Measurements from ENCODE around the gene ANKS1B.

ANKS1B gene

DNA sequence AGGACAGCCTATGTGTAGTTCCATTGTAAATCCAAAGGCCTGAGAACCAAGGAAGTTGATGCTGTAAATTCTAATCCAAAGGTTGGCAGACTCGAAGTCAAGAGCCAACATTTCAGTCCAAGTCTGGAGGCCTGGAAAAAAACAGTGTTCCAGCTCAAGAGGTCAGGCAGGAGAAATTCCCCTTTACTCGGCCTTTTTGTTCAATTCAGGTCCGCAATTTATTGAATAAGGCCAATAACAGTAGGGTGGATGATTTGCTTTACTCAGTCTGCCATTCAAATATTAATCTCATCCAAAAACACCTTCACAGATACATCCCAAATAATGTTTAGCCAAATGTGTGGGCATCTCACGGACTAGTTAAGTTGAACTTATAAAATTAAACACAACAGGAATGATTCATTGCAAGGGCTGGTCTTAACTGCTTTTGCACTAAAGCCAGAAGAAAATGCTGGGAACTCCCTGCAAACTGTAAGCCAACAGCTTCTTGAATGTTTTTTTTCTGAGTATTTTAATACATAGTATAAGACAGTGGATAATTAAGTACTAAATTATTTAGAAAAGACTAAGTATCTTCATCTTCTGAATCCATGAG, 534.6 kb downstream of the ANKS1B start:
- TF ChIP-seq, protein P1, sequence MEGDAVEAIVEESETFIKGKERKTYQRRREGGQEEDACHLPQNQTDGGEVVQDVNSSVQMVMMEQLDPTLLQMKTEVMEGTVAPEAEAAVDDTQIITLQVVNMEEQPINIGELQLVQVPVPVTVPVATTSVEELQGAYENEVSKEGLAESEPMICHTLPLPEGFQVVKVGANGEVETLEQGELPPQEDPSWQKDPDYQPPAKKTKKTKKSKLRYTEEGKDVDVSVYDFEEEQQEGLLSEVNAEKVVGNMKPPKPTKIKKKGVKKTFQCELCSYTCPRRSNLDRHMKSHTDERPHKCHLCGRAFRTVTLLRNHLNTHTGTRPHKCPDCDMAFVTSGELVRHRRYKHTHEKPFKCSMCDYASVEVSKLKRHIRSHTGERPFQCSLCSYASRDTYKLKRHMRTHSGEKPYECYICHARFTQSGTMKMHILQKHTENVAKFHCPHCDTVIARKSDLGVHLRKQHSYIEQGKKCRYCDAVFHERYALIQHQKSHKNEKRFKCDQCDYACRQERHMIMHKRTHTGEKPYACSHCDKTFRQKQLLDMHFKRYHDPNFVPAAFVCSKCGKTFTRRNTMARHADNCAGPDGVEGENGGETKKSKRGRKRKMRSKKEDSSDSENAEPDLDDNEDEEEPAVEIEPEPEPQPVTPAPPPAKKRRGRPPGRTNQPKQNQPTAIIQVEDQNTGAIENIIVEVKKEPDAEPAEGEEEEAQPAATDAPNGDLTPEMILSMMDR (IDR thresholded peaks at IDR 0.05; ENCODE audit: extremely low read depth, insufficient read depth, missing control alignments) = no peak
- DNase-seq (ENCODE audit: low spot score) = no peak
- in situ Hi-C loops (cut with MboI; ENCODE audit: low pct_unique_long_range_greater_than_20kb, low sequenced_read_pairs, unreplicated experiment) = no loop called here

DNA sequence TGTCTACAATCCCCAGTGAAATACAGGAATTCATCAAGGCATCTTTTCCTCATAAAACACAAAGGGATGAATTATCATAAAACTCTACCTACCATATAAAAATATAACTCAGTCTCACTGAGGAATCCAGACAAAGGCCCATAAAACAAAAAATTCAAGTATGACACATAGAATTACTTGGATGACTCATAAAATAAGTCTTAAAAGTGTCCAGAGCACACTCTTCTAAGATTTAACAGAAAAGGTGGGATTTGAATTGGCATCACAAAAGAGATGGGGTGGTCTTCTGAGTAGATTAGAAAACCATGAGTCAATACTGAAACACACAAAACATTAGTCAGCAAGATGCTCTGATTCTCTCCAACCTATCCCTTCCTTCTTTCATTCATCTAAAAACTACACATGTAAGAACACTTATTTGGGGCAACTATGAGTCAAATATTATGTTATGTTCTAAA, 539.8 kb downstream of the ANKS1B start:
- no peak for DNase-seq (ENCODE audit: low spot score)
- TF ChIP-seq, protein P1 (IDR thresholded peaks at IDR 0.05; ENCODE audit: extremely low read depth, insufficient read depth, missing control alignments) = no peak
- in situ Hi-C loops (cut with MboI; ENCODE audit: low pct_unique_long_range_greater_than_20kb, low sequenced_read_pairs, unreplicated experiment) = no loop called here

DNA sequence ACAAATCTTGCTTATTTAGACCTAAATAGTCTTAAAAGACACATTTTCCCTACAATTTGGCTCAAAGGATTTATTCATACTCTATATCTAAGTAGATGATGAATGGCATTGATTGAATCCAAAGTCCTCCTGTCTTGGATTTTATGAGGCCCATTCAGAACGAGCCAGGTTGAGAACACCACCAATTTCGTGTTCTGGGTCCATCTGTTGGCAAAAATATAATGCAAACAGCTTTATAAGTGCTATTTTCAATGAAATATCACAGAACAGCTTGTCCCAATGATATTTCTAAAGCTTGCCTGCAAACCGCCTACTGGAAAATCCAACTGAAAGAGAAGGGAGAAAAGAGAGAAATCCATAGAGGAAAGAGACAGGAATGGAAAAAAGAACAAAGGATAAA, 542.0 kb downstream of the ANKS1B start:
- in situ Hi-C loops (cut with MboI; ENCODE audit: low pct_unique_long_range_greater_than_20kb, low sequenced_read_pairs, unreplicated experiment) = no loop called here
- no peak for DNase-seq (ENCODE audit: low spot score)
- TF ChIP-seq, protein P1 (IDR thresholded peaks at IDR 0.05; ENCODE audit: extremely low read depth, insufficient read depth, missing control alignments) = no peak

DNA sequence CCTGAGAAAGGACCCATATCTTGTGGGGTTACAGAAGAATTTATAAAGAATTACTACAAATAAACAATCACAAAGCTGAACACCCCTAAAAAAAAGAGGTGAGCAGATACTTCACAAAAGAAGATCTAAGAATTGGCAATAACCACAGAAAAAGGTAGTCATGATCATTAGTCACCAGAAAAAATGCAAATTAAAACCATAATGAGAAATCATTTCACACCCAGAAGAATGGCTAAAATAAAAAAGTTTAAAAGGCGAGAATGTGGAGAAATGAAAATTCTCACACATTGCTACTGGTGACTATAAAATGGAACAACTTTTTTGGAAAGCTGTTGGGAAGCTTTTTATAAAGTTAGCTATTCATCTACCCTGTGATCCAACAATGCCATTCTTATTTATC, 545.3 kb downstream of the ANKS1B start:
- no peak for DNase-seq (ENCODE audit: low spot score)
- TF ChIP-seq, protein P1 (IDR thresholded peaks at IDR 0.05; ENCODE audit: extremely low read depth, insufficient read depth, missing control alignments) = no peak
- in situ Hi-C loops (cut with MboI; ENCODE audit: low pct_unique_long_range_greater_than_20kb, low sequenced_read_pairs, unreplicated experiment) = no loop called here

DNA sequence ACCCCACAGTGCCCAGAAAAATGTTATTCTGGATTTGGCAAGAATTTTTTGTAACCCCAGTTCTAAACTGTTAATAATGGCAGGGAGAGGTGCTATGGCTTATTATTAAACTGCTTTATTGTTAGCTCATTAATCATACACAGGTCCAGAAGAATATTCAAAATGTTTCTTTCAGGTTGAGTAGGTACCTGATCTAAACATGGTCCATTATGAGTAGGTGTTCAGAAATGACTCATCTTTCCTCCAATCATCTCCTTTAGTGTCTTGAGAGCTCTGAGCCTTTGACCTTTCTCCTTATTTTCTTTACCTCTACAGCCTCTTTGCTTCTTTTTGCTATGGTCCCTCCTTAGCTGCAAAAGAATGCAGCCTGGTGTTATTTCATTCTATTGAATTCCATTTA, 548.2 kb downstream of the ANKS1B start:
- in situ Hi-C loops (cut with MboI; ENCODE audit: low pct_unique_long_range_greater_than_20kb, low sequenced_read_pairs, unreplicated experiment) = no loop called here
- TF ChIP-seq, protein P1 (IDR thresholded peaks at IDR 0.05; ENCODE audit: extremely low read depth, insufficient read depth, missing control alignments) = no peak
- peak; percentile 48 for DNase-seq (ENCODE audit: low spot score)

DNA sequence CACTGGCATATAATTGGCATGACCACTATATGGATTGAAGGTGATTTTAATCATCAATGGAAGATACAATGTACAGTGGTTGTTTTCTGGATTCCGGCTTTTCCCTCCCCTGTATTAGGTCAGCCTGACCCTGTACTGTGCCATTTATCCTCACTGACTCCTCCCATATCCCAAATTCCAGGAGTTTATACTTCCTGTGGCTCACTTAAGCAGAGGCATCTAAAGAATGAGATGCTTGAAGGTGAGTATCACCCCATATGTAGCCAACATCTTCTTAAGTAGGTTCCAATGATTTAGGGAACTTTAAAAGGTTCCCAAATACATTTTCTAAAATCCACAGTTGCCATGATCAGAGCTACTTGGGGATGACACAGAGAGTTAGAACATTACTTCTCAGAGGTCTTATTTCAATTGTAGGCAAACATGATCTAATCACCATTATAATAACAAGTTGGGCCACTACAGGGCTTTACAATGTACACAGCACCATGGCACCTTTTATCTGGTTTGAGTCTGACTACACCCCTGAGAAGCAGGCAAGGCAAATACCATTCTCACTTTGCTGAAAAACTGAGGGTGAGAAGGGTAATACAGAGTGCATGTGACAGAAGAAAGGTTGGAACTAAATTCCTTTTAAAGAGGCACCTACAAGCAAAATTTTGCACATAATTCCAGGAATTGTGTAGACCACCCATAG, 549.5 kb downstream of the ANKS1B start:
- in situ Hi-C loops (cut with MboI; ENCODE audit: low pct_unique_long_range_greater_than_20kb, low sequenced_read_pairs, unreplicated experiment) = no loop called here
- DNase-seq (ENCODE audit: low spot score) = no peak
- TF ChIP-seq, protein P1 (IDR thresholded peaks at IDR 0.05; ENCODE audit: extremely low read depth, insufficient read depth, missing control alignments) = no peak

Data from GM13977 (cell line).